Caco-2 (cell line): ENCODE measurements around the gene HS1BP3. TPM values are rescaled to one million over a fixed set of nuclear protein-coding genes. Genes with fewer than 3 reads are reported as not detected.

Experiments
- BruUV-seq: library from RNA; stranded (reverse); fragments of 400-500 nt; replicated peaks from 2 replicates; lab custom pipeline; 2021; lab: Mats Ljungman, UMichigan
- CTCF ChIA-PET: fragments of 300-600 bp; sonication (Branson Sonifier 250); formaldehyde crosslinking; loops from one replicate; lab custom pipeline; 2022; ENCODE audit warnings: antibody characterized with exemption; lab: Charles Lee
- POLR2A ChIA-PET: fragments of 300-600 bp; sonication (Branson Sonifier 250); formaldehyde crosslinking; loops from one replicate; lab custom pipeline; 2022; ENCODE audit warnings: antibody characterized with exemption; lab: Charles Lee
- DNase-seq, 2 experiments: peaks; one replicate each; pipeline versions ENCODE4 v3.0.0 to v3.0.0-alpha.2; 2020 to 2022
- H3K27me3 ChIP-seq: replicated peaks from 2 replicates; pipeline ENCODE4 v1.6.0; 2011; ENCODE audit warnings: low read length; ENCODE audit not compliant: control insufficient read depth, insufficient read depth
- H3K36me3 ChIP-seq: 2 replicates; pipeline ENCODE4 v1.5.1; 2011; ENCODE audit warnings: low read length; ENCODE audit not compliant: control insufficient read depth, insufficient read depth
- H3K4me1 ChIP-seq: fragments of 250-450 bp; sonication (Bioruptor Pico); 2 replicates; pipeline ENCODE4 v1.5.1; 2020; ENCODE audit warnings: mild to moderate bottlenecking
- H3K4me3 ChIP-seq: 2 replicates; pipeline ENCODE4 v1.5.1; 2011; ENCODE audit warnings: low read depth, mild to moderate bottlenecking, control low read depth, low read length
- H3K9me3 ChIP-seq: fragments of 250-450 bp; sonication (Bioruptor Pico); 2 replicates; pipeline ENCODE4 v1.5.1; 2020; ENCODE audit warnings: mild to moderate bottlenecking, moderate library complexity
- H3K27ac Mint-ChIP-seq: one replicate; pipeline ENCODE4 v1.8.0; 2022; ENCODE audit warnings: mixed read lengths; ENCODE audit not compliant: unreplicated experiment
- H3K27me3 Mint-ChIP-seq: one replicate; pipeline ENCODE4 v1.8.0; 2022; ENCODE audit warnings: mixed read lengths; ENCODE audit not compliant: insufficient read depth, unreplicated experiment
- H3K36me3 Mint-ChIP-seq: one replicate; pipeline ENCODE4 v1.8.0; 2022; ENCODE audit warnings: mild to moderate bottlenecking, mixed read lengths; ENCODE audit not compliant: insufficient read depth, unreplicated experiment
- H3K4me1 Mint-ChIP-seq: one replicate; pipeline ENCODE4 v1.8.0; 2022; ENCODE audit warnings: low read depth, mixed read lengths; ENCODE audit not compliant: unreplicated experiment
- H3K4me3 Mint-ChIP-seq: one replicate; pipeline ENCODE4 v1.8.0; 2022; ENCODE audit warnings: mild to moderate bottlenecking, moderate library complexity, mixed read lengths; ENCODE audit not compliant: unreplicated experiment
- H3K9me3 Mint-ChIP-seq: one replicate; pipeline ENCODE4 v1.8.0; 2022; ENCODE audit warnings: mixed read lengths; ENCODE audit not compliant: unreplicated experiment
- intact Hi-C: fragments of 100-400 bp; cut with micrococcal nuclease; formaldehyde crosslinking; loops from one replicate; pipeline ENCODE4 v1.10.0; 2022; ENCODE audit not compliant: unreplicated experiment
- total RNA-seq: library from RNA; stranded (reverse); gene quantifications from 2 replicates; pipeline ENCODE4 v1.2.3, GENCODE V29; 2022
- TF ChIP-seq, protein P1 (sequence below), 2 experiments: fragments of 200-600 bp in 1 of 2; IDR thresholded peaks; 1 replicate in 1 of 2; 2 replicates in 1 of 2; pipeline versions ENCODE4 v1.5.1 to v1.8.0; 2011 to 2022; ENCODE audit warnings: antibody characterized with exemption in 1 of 2, control low read depth in 1 of 2, inconsistent platforms in 1 of 2, low read depth in 1 of 2, low read length in 1 of 2, mild to moderate bottlenecking in 1 of 2, moderate library complexity in 1 of 2; ENCODE audit not compliant: insufficient read depth in 1 of 2, severe bottlenecking in 1 of 2, unreplicated experiment in 1 of 2

The HS1BP3 gene
- total RNA-seq, 1 experiment from 2014 or later, result 31.1 TPM

GRCh38 chr2:20626392-20626697, 24.6 kb downstream of the HS1BP3 start:
- CTCF ChIA-PET, result interaction anchor here (0.5 kb wide), 1 partner anchor 118 kb away, joined by 4 read pairs; no protein-coding TSS in a partner anchor
- no peak overlapping the region for H3K4me3 Mint-ChIP-seq

GRCh38 chr2:20625491-20626391, 25.2 kb downstream of the HS1BP3 start:
- H3K9me3 Mint-ChIP-seq, result no peaks in the 10 kb centered on the region
- POLR2A ChIA-PET, result no interaction called here
- BruUV-seq, result no TSS peak
- CTCF ChIA-PET, result interaction anchor here (0.5 kb wide), 1 partner anchor 118 kb away, joined by 4 read pairs; no protein-coding TSS in a partner anchor
- no peak for DNase-seq
- H3K36me3 Mint-ChIP-seq, result no peaks in the 10 kb centered on the region
- Histone ChIP-seq H3K9me3 (no peaks in the 10 kb centered on the region), H3K4me3 (no peak overlapping the region), H3K27me3 (no peaks in the 10 kb centered on the region), H3K36me3 (peaks cover 2% of the 10 kb centered on the region), H3K4me1 (no peaks in the 10 kb centered on the region)
- H3K27ac Mint-ChIP-seq, result no peak overlapping the region
- H3K4me3 Mint-ChIP-seq, result no peak overlapping the region
- H3K27me3 Mint-ChIP-seq, result no peaks in the 10 kb centered on the region
- TF ChIP-seq, protein P1, sequence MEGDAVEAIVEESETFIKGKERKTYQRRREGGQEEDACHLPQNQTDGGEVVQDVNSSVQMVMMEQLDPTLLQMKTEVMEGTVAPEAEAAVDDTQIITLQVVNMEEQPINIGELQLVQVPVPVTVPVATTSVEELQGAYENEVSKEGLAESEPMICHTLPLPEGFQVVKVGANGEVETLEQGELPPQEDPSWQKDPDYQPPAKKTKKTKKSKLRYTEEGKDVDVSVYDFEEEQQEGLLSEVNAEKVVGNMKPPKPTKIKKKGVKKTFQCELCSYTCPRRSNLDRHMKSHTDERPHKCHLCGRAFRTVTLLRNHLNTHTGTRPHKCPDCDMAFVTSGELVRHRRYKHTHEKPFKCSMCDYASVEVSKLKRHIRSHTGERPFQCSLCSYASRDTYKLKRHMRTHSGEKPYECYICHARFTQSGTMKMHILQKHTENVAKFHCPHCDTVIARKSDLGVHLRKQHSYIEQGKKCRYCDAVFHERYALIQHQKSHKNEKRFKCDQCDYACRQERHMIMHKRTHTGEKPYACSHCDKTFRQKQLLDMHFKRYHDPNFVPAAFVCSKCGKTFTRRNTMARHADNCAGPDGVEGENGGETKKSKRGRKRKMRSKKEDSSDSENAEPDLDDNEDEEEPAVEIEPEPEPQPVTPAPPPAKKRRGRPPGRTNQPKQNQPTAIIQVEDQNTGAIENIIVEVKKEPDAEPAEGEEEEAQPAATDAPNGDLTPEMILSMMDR (IDR thresholded peaks at IDR 0.05; ENCODE audit: insufficient read depth in 1 of 2, low read depth in 1 of 2, low read length in 1 of 2, severe bottlenecking in 1 of 2, unreplicated experiment in 1 of 2), result no peak
- intact Hi-C loops, result no loop called here
- no peaks in the 10 kb centered on the region for H3K4me1 Mint-ChIP-seq

More at GRCh38 chr2:20626392-20626697, 24.6 kb downstream of the HS1BP3 start:
- Mint-ChIP-seq H3K27me3 (no peaks in the 10 kb centered on the region), H3K36me3 (no peaks in the 10 kb centered on the region), H3K9me3 (no peaks in the 10 kb centered on the region), H3K4me1 (no peaks in the 10 kb centered on the region), H3K27ac (no peak overlapping the region)
- Histone ChIP-seq H3K27me3 (no peaks in the 10 kb centered on the region), H3K36me3 (no peaks in the 10 kb centered on the region; the same call in none of the 2 replicates), H3K9me3 (no peaks in the 10 kb centered on the region), H3K4me3 (no peak overlapping the region), H3K4me1 (no peaks in the 10 kb centered on the region)
- intact Hi-C loops, result no loop called here
- TF ChIP-seq, protein P1 (IDR thresholded peaks at IDR 0.05; ENCODE audit: insufficient read depth in 1 of 2, low read depth in 1 of 2, low read length in 1 of 2, severe bottlenecking in 1 of 2, unreplicated experiment in 1 of 2), result no peak
- DNase-seq, result no peak
- no TSS peak for BruUV-seq
- POLR2A ChIA-PET, result no interaction called here

DNA sequence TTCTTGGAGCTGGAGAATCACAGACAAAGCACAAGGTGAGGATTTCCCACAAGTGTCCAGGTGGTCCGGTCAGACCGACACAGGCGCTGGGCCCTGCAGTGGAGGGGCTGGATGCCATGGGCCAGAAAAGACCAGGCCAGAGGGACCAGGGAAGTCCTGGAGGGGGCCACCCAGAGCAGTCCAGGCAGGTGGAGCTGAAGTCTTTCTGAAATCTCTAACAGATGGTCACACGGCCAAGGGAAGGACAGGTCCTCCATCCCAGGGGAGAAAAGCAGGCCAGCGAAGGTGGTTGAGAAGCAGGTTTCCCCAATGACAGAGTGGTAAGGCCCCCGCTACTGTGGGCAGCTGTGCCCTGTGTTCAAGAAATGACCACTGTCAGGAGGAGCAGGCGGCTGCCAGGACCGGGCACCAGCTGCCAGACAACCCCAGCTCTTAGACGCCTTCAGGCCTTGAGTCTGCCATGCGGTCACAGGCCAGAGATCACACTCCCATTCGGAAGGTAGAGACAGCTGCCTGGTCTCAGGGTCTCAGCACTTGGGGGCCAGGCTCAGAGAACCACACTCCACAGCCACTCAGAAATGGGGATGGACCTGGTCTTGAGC, 25.9 kb downstream of the HS1BP3 start:
- Mint-ChIP-seq H3K4me3 (no peak overlapping the region), H3K27ac (no peak overlapping the region), H3K27me3 (no peaks in the 10 kb centered on the region), H3K9me3 (no peaks in the 10 kb centered on the region), H3K4me1 (no peaks in the 10 kb centered on the region), H3K36me3 (no peaks in the 10 kb centered on the region)
- intact Hi-C loops, result no loop called here
- DNase-seq, result no peak
- ChIA-PET CTCF (no interaction called here), POLR2A (no interaction called here)
- H3K4me1 ChIP-seq, result no peaks in the 10 kb centered on the region
- H3K9me3 ChIP-seq, result no peaks in the 10 kb centered on the region
- BruUV-seq, result no TSS peak
- peaks cover 2% of the 10 kb centered on the region for H3K36me3 ChIP-seq
- TF ChIP-seq, protein P1 (IDR thresholded peaks at IDR 0.05; ENCODE audit: insufficient read depth in 1 of 2, low read depth in 1 of 2, low read length in 1 of 2, severe bottlenecking in 1 of 2, unreplicated experiment in 1 of 2), result no peak
- no peak overlapping the region for H3K4me3 ChIP-seq
- no peaks in the 10 kb centered on the region for H3K27me3 ChIP-seq
